Medulla oblongata (tissue), 1 donor: ENCODE data around the gene CD14.
"Not testable (repeated sequence)": the region's sequence is repeated elsewhere in the genome, so short reads cannot be mapped to it uniquely, and the experiment has no call there.

Experiments used
- DNase-seq: peaks from one replicate; pipeline ENCODE4 v3.0.0-alpha.2; 2015; ENCODE audit errors: extremely low spot score

The CD14 gene

GRCh38 chr5:140635291-140636257, 2.6 kb upstream of the CD14 start:
- DNase-seq, result no peak

- no peak for DNase-seq
Measured at GRCh38 chr5:140634103-140634502, 1.1 kb upstream of the CD14 start.

DNA sequence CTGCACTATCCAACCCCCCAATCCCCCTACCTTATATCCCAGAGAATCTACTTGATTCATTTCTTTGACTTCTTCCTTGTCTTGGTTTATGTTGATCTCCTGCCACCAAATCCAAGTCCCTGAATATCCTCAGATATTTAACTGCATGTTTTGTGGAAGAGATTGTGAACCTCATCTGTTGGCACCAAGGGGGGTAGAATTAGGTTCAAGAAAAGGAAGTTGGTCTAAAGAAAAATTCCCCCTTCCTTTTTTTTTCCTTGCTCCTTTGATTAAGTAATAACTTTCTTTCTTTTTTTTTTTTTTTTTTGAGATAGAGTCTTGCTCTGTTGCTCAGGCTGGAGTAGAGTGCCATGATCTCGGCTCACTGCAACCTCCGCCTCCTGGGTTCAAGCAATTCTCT, 526 bp upstream of the CD14 start:
- DNase-seq, result no peak

DNA sequence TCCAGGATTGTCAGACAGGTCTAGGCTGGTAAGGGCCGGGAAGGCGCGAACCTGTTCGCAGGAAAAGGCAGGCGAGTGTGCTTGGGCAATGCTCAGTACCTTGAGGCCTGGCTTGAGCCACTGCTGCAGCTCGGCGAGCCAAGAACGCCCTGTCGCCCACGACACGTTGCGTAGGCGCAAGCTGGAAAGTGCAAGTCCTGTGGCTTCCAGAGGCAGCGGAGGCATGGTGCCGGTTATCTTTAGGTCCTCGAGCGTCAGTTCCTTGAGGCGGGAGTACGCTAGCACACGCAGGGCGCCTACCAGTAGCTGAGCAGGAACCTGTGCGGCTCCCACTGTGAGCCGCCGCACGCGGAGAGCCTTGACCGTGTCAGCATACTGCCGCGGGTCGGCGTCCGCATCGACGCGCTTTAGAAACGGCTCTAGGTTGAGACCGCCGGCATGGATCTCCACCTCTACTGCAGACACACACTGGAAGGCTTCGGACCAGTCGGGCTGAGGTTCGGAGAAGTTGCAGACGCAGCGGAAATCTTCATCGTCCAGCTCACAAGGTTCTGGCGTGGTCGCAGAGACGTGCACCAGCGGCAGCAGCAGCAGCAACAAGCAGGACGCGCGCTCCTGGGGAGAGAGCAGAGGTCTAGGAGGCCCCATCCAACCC, 482 bp downstream of the CD14 start:
- DNase-seq, result no peak

- no peak for DNase-seq
Measured at GRCh38 chr5:140631831-140632365, 1.1 kb downstream of the CD14 start.

DNA sequence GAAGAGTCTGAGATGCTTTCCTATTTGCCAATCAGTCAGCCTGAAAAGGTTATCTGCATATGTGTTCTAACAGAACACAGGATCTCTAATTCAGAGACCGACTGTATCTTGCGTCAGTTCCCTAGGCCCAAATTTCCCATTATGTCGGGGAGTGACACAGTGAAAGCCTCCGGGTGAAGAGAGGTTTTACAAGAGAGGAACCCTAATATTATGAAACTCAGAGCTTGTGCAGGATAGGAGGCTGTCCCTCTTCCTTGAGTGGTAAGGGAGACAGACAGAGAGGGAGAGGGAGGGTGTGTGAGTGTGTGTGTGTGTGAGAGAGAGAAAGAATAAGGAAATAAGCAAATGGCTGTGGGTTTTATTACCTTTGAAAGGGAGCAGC, 1.9 kb downstream of the CD14 start:
- DNase-seq, result peak; percentile 54

DNA sequence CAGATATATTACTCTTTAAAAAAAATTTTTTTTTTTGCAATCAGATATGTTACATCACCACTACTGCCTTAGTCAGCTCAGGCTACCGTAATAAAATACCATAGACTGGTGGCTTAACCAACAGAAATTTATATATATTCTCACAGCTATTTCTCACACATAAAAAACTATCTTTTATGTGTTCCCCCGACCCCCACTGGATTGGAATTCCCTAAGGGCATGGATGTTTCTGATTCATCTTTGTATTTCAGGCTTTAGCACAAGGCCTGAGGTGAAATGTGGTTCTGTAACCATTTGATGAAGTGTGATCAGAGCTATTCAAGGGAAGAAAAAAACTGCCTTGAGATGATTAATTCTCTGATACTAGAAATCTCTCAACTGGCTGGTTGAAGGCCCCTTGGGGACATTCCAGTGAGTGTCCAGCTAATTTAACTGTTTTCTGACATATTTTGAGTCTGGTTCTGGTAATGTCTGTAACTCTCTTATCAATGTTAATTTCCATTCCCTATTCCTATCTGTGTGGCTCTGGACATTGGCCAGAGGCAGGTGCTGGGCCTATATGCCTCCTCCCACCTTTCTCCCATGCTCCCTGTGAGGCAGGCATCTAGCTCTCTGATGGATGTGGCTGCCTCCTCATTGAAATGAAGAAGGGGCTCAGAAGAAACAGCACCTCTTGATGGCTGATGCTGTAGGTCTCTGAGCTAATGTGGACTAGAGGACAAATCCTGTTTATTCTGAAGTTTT, 2.5 kb downstream of the CD14 start:
- DNase-seq, result no peak

DNA sequence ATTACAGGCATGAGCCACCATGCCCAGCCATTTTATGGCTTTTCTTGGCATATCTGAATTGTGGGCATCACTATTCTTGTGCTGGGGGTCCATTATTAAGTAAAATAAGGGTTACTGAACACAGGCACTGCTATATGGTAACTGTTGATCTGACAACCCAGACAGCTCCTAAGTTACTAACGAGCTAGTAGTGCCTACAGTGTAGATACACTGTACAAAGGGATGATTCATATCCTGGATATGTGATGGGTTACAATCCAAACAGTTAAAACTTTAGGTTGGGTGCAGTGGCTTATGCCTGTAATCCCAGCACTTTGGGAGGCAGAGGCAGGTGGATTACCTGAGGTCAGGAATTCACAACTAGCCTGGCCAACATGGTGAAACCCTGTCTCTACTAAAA, 4.3 kb downstream of the CD14 start:
- DNase-seq, result no peak

- DNase-seq, result no peak
Measured at GRCh38 chr5:140627972-140628371, 5.0 kb downstream of the CD14 start.

GRCh38 chr5:140624886-140625285, 8.1 kb downstream of the CD14 start:
- not testable (repeated sequence) for DNase-seq

DNA sequence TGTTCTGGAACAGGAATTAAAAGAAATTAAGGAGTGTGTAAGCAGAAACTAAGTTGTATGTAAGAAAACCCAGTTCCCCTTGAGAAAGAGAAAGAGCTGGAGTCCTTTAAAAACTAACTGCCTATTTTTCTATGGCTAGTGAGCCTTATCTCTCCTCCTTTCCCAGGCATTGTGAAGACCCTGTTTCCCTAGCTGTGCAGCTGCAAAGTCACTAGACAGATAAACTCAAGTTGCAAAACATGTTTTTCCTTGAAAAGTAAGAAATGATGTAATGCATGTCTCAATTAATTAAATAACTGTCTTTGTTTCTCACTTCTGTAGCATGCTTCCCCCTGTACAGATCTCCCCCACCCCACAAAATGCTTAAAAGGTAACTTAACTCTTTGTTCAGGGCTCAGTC, 9.9 kb downstream of the CD14 start:
- DNase-seq, result not testable (repeated sequence)

DNA sequence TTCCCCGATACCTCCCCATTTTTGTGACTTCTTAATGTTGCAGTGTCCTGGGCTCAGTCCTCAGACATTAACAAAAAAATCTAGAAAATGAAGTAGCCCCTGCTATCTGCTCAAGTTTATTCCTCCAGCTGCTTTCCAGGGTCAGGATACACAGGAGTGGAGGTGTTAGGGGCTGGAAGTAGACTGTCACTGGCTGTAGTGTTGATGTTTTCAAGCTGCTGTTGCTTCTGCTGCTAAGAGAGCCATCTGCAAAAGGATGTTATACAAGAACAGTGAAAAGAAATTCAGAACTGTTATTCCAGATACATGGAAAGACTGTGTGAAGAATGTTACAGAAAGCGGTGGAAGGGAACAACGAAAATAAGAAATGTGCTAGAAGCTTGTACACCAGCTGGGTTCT, 10.7 kb downstream of the CD14 start:
- no peak for DNase-seq

DNA sequence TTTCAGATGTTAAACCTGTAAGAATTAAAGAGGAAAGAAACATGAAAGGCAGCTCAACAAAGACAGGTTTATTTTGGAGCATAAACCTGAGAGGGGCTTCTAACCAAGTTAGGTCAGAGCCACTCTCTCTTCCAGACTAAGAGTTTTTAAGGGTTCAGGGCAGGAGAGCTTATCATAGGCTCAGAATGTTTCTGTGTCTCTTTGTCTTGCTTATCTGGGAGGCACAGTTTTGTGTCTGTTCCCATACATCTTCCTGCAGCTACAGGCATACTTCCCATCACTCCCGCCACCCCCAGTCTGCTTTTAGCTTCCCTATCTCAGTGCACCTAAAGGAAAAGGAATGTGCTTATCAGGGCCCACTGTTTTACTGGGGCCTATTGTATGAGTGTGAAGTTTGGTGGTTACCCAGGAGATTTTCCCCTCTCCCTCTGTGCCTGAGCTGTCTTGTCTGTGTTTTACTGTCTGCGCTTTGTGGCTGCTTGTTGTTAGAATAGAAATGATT, 21.9 kb downstream of the CD14 start:
- no peak for DNase-seq

GRCh38 chr5:140609126-140609525, 23.8 kb downstream of the CD14 start:
- peak; percentile 36 for DNase-seq

- DNase-seq, result no peak
Measured at GRCh38 chr5:140608722-140609121, 24.3 kb downstream of the CD14 start.

DNA sequence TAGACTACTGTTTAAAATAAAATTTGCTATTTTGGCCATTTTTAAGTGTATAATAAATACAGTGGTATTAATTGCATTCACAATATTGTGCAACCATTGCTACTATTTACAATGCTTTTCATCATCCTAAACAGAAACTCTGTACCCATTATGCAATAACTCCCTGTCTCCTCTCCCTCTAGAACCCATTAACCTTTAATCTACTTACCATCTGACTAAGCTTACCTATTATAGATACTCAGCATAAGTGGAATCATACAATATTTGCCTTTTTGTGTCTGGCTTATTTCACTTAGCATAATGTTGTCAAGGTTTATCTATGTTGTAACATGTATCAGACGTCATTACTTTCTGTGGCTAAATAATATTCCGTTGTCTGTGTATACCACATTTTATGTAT, 25.9 kb downstream of the CD14 start:
- DNase-seq, result no peak

DNA sequence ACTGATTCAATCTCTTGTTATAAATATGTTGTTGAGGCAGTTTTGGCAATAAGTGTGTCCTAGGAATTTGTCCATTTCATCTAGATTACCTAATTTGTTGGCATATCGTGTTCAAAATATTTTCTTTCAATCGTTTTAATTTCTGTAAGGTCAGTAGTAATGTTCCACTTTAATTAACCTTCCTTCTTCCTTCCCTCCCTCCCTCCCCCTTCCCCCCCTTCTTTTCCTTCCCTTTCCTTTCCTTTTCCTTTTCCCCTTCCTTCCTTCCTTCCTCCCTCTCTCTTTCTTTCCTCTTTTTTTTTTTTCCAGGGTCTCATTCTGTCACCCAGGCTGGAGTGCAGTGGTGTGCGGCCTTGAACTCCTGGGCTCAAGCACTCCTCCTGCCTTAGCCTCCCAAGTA, 27.1 kb downstream of the CD14 start:
- DNase-seq, result no peak

DNA sequence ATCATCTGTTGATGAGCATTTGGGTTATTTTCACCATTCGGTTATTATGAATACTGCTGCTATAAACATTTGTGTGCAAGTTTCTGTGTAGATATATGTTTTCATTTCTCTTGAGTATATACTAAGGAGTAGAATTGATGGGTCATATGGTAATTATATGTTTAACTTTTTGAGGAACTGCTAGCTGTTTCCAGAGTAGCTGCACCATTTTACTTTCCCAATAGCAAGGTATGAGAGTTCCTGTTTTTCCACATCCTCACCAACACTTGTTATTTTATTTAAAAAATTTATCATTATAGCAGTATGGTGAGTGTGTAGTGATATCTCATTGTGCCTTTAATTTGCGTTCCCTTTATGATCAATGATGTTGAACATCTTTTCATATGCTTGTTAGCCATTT, 29.2 kb downstream of the CD14 start:
- DNase-seq, result no peak

DNA sequence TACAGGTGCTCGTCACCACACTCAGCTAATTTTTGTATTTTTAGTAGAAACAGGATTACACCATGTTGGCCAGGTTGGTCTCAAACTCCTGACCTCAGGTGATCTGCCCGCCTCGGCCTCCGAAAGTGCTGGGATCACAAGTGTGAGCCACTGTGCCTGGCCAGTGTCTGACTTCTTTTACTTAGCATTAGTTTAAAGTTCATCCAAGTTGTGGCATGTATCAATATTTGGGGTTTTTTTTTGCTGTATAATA, 29.6 kb downstream of the CD14 start:
- DNase-seq, result not testable (repeated sequence)

DNA sequence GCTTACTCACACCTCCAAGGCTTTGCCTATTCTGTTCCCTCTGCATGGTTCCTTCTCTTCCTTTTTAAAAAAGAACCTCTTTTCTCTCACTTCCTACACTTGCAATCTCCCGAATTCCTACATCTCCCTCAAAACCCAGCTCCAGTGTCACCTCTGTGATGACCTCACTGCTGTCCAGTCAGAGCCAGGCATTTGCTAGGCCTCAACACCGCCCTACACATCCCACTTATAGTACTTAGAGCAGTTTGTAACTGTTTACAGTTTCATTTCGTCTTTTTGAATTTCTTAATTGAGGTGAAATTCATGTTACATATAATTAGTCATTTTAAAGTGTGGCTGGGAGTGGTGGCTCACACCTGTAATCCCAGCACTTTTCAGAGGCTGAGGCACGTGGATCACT, 30.8 kb downstream of the CD14 start:
- DNase-seq, result no peak

DNA sequence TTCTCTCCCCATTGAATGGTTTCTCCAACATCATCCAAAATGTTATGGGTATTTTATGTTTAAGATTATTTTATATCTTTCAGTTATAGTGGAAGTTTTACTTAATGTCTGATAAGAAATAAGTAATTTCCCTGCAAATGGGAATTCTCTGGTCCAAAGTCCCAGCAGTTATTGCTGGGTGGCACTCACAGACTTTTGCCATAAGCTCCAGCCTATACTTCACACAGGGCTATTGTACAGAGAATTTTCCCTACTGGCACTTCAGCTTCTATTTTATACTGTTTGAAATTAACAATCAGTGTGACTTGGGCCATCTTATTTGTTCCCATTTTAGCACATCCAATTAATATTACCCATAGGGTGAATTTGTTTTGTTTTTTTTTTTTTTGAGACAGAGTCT, 32.9 kb downstream of the CD14 start:
- no peak for DNase-seq

DNA sequence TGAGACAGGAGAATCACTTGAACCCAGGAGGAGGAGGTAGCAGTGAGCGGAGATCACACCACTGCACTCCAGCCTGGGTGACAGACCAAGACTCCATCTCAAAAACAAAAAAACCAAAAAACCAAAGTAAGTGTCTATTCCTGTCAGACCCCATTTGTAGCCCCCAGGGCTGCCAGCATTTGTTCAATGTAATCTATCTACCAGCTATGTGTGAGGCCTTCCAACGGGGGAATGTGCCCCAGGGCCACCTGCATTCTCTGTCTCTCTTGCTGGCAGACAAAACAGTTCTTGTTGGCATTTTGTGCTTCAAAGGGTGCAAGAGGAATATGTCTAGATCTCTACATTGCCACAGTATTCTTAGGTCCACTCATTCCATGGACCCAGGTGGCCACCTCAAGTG, 34.1 kb downstream of the CD14 start:
- DNase-seq, result no peak
